A673 (cell line): ENCODE measurements around the gene ZNF124. TPM values are rescaled to one million over a fixed set of nuclear protein-coding genes. Genes with fewer than 3 reads are reported as not detected.

Experiments used
- BruUV-seq: library from RNA; stranded (reverse); fragments of 400-500 nt; replicated peaks from 2 replicates; lab custom pipeline; 2021; lab: Mats Ljungman, UMichigan
- CTCF ChIA-PET: fragments of 300-600 bp; sonication (Branson Sonifier 250); formaldehyde crosslinking; loops from one replicate; lab custom pipeline; 2022; ENCODE audit warnings: antibody characterized with exemption; lab: Charles Lee
- POLR2A ChIA-PET: fragments of 300-600 bp; sonication (Branson Sonifier 250); formaldehyde crosslinking; loops from one replicate; lab custom pipeline; 2022; ENCODE audit warnings: antibody characterized with exemption; ENCODE audit not compliant: low non-redundant PET; lab: Charles Lee
- DNase-seq: peaks from one replicate; pipeline ENCODE4 v3.0.0-alpha.2; 2015; ENCODE audit warnings: low spot score
- H3K27ac ChIP-seq: fragments of 200-600 bp; sonication (generic); 2 replicates; pipeline ENCODE4 v1.5.1; 2016; ENCODE audit warnings: mixed run types, low read depth, mild to moderate bottlenecking, mixed read lengths, antibody characterized with exemption, low read length; ENCODE audit not compliant: poor library complexity, severe bottlenecking
- H3K27me3 ChIP-seq: fragments of 200-600 bp; sonication (generic); replicated peaks from 2 replicates; pipeline ENCODE4 v1.6.1; 2017; ENCODE audit warnings: mixed run types, low read depth, mild to moderate bottlenecking, mixed read lengths, antibody characterized with exemption, low read length; ENCODE audit not compliant: insufficient read depth, poor library complexity
- H3K36me3 ChIP-seq: fragments of 200-600 bp; sonication (generic); 2 replicates; pipeline ENCODE4 v1.6.1; 2016; ENCODE audit warnings: mixed run types, mild to moderate bottlenecking, mixed read lengths, antibody characterized with exemption, low read length; ENCODE audit not compliant: insufficient read depth, poor library complexity, severe bottlenecking
- H3K4me1 ChIP-seq: fragments of 200-600 bp; sonication (generic); 2 replicates; pipeline ENCODE4 v1.6.1; 2017; ENCODE audit warnings: mixed run types, mild to moderate bottlenecking, mixed read lengths, antibody characterized with exemption, low read length; ENCODE audit not compliant: insufficient read depth, poor library complexity, severe bottlenecking
- H3K4me3 ChIP-seq: fragments of 200-600 bp; sonication (generic); 2 replicates; pipeline ENCODE4 v1.5.1; 2016; ENCODE audit warnings: low read depth, mixed run types, mild to moderate bottlenecking, mixed read lengths, low read length; ENCODE audit not compliant: poor library complexity, severe bottlenecking
- H3K9me3 ChIP-seq: fragments of 200-600 bp; sonication (generic); 2 replicates; pipeline ENCODE4 v1.6.1; 2016; ENCODE audit warnings: mixed run types, low read depth, mild to moderate bottlenecking, mixed read lengths, antibody characterized with exemption, low read length; ENCODE audit not compliant: poor library complexity, severe bottlenecking
- CTCF ChIP-seq: fragments of 300-800, 200-600 bp; sonication (generic); conservative IDR thresholded peaks from 2 replicates; pipeline ENCODE4 v1.5.1; 2017; ENCODE audit warnings: low read depth, mild to moderate bottlenecking, antibody characterized with exemption, low read length, moderate library complexity, mixed read lengths
- EZH2 ChIP-seq: fragments of 200-600 bp; sonication (generic); IDR thresholded peaks from 2 replicates; pipeline ENCODE4 v1.6.1; 2017; ENCODE audit warnings: borderline replicate concordance, low read depth, mild to moderate bottlenecking, mixed read lengths, antibody characterized with exemption, low read length; ENCODE audit not compliant: poor library complexity, severe bottlenecking
- intact Hi-C: fragments of 100-400 bp; cut with micrococcal nuclease; formaldehyde crosslinking; loops from one replicate; pipeline ENCODE4 v1.10.0; 2022; ENCODE audit not compliant: unreplicated experiment
- total RNA-seq: library from RNA; stranded (reverse); gene quantifications from 2 replicates; pipeline ENCODE4 v1.2.3, GENCODE V29; 2021

The ZNF124 gene
- total RNA-seq, 1 experiment from 2014 or later: 34.7 TPM

GRCh38 chr1:247210376-247211117 lies 38.7 kb upstream of the ZNF124 start:
- POLR2A ChIA-PET: no interaction called here
- intact Hi-C loops: no loop called here
- DNase-seq: peak; percentile 98
- CTCF ChIA-PET: no interaction called here
- Histone ChIP-seq H3K27me3 (peaks cover 14% of the 10 kb centered on the region), H3K4me1 (no peaks in the 10 kb centered on the region), H3K4me3 (peak overlapping the region; percentile 91), H3K36me3 (no peaks in the 10 kb centered on the region), H3K27ac (peak overlapping the region; percentile 73), H3K9me3 (no peaks in the 10 kb centered on the region)
- TF ChIP-seq CTCF: no peak
- TF ChIP-seq EZH2: no peak
- no TSS peak for BruUV-seq

DNA sequence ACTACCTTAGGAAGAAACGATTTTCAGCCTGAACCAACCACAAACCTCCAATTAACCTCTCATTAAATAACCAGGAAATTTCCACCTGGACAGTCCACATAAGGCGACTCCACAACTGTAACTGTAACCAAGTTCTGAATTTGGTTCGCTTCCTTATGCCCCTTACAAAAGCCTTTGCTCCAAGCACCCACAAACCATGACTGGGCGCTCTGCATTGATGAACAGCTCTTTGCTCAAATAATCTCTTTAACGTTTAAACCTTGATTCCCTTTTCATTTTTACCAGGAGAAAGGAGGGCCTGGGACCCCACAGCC lies 38.2 kb upstream of the ZNF124 start:
- CTCF ChIA-PET: no interaction called here
- no TSS peak for BruUV-seq
- intact Hi-C loops: no loop called here

DNA sequence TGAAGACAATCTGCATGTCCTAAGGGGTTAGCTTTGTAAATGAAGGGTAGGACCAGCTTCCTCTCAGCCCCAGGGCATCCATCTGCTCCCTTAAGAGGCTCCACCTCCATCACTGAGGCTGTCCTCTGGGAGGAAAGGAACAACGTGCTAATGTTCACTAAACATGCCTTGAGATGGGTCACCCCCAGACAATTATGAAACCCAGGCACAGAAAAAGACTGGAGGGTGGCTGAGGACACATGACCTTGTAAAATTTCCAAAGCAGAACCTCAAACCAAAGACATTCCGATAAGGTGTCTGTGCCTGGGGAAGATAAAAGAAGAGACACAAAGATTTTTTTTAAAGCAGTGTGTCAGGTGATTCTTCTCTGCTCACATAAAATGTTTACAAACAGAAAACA lies 37.6 kb upstream of the ZNF124 start:
- TSS peak; percentile 52 for BruUV-seq
- CTCF ChIA-PET: no interaction called here
- Histone ChIP-seq H3K4me3 (peak overlapping the region; percentile 91), H3K27ac (no peak overlapping the region), H3K4me1 (no peaks in the 10 kb centered on the region), H3K27me3 (peaks cover 4% of the 10 kb centered on the region), H3K9me3 (no peaks in the 10 kb centered on the region), H3K36me3 (no peaks in the 10 kb centered on the region)
- POLR2A ChIA-PET: no interaction called here
- no peak for DNase-seq
- intact Hi-C loops: no loop called here
- TF ChIP-seq CTCF: no peak
- TF ChIP-seq EZH2: no peak

More for the DNA sequence above, 38.2 kb upstream of the ZNF124 start:
- H3K4me3 ChIP-seq: peak overlapping the region; percentile 91
- DNase-seq: no peak
- H3K27ac ChIP-seq: peak overlapping the region; percentile 73
- no peaks in the 10 kb centered on the region for H3K4me1 ChIP-seq
- no peaks in the 10 kb centered on the region for H3K9me3 ChIP-seq
- POLR2A ChIA-PET: no interaction called here
- H3K36me3 ChIP-seq: no peaks in the 10 kb centered on the region
- H3K27me3 ChIP-seq: peaks cover 8% of the 10 kb centered on the region
- TF ChIP-seq EZH2: no peak
- TF ChIP-seq CTCF: no peak
